Fibroblast of the aortic adventitia (primary cell): ENCODE data around the gene PLEKHJ1. TPM values are rescaled to one million over a fixed set of nuclear protein-coding genes. Genes with fewer than 3 reads are reported as not detected.
A peak's percentile ranks its signal among the peaks of the same experiment; 100 is the strongest.

Experiments
- DNase-seq: peaks from one replicate; pipeline ENCODE4 v3.0.0-alpha.2; 2010; ENCODE audit warnings: low read depth
- H3K4me3 ChIP-seq: 2 replicates; pipeline ENCODE4 v1.5.1; 2011; ENCODE audit warnings: low read depth, mild to moderate bottlenecking, control low read depth, low read length, moderate library complexity
- CTCF ChIP-seq: IDR thresholded peaks from 2 replicates; pipeline ENCODE4 v1.5.1; 2011; ENCODE audit warnings: mild to moderate bottlenecking, low read length, control low read depth, inconsistent platforms; ENCODE audit not compliant: insufficient read depth
- total RNA-seq: library from RNA; depleted of rRNA; stranded (reverse); fragments of >200 nt; gene quantifications from 2 replicates; pipeline ENCODE4 v1.2.3, GENCODE V29; 2012; ENCODE audit warnings: low replicate concordance

PLEKHJ1 gene
- total RNA-seq, 1 donor, result 33.4 TPM

DNA sequence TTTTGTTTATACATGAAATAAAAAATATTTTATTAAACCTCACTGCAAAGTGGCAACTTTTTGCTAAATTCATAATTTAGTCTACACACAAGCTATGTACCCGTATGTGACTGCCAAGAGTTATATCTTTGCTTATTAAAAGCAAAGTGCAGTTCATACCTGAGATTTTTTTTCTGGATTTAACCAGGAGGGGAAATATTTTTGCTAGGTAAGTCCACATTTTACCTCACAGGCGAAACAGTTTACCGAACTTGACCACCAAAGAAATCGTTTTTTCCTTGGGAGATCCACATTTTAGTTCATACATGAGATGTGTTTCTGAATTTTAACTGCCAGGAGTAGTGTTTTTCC, 32.3 kb upstream of the PLEKHJ1 start:
- no peak for TF ChIP-seq CTCF
- no peak overlapping the region for H3K4me3 ChIP-seq
- DNase-seq, result no peak

GRCh38 chr19:2266183-2266993, 30.3 kb upstream of the PLEKHJ1 start:
- DNase-seq, result peak; percentile 76
- no peak overlapping the region for H3K4me3 ChIP-seq
- no peak for TF ChIP-seq CTCF

GRCh38 chr19:2261438-2262172, 25.5 kb upstream of the PLEKHJ1 start:
- TF ChIP-seq CTCF, result peak; percentile 61
- H3K4me3 ChIP-seq, result no peak overlapping the region
- DNase-seq, result peak; percentile 34

GRCh38 chr19:2260341-2260805, 24.2 kb upstream of the PLEKHJ1 start:
- peak; percentile 30 for DNase-seq
- no peak for TF ChIP-seq CTCF

GRCh38 chr19:2259336-2259735, 23.2 kb upstream of the PLEKHJ1 start:
- no peak for DNase-seq
- no peak for TF ChIP-seq CTCF
- no peak overlapping the region for H3K4me3 ChIP-seq

More at GRCh38 chr19:2260341-2260805, 24.2 kb upstream of the PLEKHJ1 start:
- H3K4me3 ChIP-seq, result no peak overlapping the region

- no peak for TF ChIP-seq CTCF
- H3K4me3 ChIP-seq, result no peak within 1 kb of the TSS
- DNase-seq, result no peak
These were observed 20.0 kb upstream of the PLEKHJ1 start, which contains the start of gene JSRP1 for GRCh38 chr19:2255982-2256685. Gene JSRP1 (minus strand): TSS chr19:2256417. CDS start chr19:2255314, 1,103 bp downstream.
